HG02571 (cell line): ENCODE results near the gene CCDC88C.
"Not testable (repeated sequence)": the region's sequence is repeated elsewhere in the genome, so short reads cannot be mapped to it uniquely, and the experiment has no call there.

Source experiments
- ATAC-seq: cut with Tn5 transposase; IDR thresholded peaks from one replicate; pipeline ENCODE4 v1.9.1; 2021; ENCODE audit warnings: mild to moderate bottlenecking, moderate library complexity; ENCODE audit not compliant: unreplicated experiment

The CCDC88C gene

DNA sequence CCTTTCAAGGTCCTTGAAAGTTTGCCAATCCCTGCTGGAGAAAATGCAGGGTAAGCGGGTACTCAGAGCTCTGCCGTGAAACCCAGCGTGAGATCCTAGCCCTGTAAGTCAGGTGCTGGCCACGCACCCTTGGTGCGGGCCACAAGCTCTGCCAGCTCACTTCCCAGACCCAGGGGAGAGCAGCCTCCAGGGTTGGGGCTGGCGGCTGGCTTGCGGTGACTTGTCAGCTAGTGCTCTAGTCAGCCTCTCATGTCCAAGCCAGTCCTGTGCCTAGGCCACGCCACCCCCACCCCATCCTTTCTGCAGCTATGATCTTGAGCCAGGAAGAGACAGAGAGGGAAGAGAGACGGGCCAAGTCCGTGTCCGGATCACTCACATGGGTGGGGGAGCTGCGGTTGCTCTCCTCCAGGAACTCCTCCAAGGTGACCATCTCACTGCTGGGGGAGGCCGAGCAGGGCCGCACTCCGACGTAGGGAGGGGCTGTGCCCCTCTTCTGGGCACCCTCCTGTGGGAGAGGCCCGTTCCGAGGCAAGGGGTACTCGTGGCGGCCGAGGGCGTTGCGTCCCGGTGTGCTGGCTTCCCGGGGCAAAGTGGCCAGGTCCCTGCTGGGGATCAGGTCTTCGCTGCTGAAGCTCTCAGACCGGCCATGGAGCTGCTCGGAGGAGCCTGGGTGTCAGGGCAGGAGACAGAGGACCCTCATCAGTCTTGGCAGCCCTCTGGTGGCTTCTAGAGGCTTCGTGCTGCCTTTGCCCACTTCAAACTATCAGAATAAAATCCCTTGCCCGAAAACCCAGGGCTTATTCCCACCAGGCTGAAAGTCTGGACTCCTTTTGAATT, 139.9 kb downstream of the CCDC88C start:
- no peak for ATAC-seq

DNA sequence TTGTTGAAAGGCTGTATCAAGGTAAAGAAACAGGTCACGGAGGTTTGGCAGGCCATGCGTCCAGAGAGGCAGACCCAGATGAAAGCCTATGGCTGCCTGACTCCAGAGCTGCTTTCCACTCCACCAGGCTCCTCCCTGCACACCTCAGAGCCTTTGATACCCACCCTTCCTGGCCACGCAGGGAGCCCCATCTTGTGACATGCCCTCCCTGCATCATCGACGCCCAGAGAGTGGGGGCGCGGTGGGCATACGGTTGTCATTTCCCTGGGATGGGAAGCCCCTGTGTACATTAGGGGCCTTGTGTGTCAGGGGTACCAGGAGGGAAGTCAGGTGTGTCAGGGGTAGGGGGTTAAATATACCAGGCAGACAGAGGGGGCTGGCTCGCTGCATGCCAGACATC, 142.8 kb downstream of the CCDC88C start:
- no peak for ATAC-seq

DNA sequence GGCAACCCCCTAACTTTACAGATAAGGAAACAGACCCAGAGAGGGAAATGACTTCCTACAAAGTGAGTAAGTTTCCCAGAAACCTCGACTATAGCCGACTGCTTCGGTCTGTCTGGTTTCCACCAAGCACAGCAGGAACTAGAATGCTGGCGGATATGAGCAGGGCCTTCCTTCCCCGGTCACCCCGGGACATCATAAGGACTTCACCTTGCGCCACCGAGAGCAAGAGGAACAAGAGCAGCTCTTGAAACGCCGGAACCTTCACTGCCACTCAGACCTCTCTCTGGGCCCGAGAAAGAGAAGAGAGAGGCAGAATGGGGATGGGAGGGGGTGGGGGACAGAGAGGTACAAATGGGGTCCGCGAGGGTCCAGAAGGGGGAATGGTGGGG, 143.7 kb downstream of the CCDC88C start:
- ATAC-seq, result no peak

DNA sequence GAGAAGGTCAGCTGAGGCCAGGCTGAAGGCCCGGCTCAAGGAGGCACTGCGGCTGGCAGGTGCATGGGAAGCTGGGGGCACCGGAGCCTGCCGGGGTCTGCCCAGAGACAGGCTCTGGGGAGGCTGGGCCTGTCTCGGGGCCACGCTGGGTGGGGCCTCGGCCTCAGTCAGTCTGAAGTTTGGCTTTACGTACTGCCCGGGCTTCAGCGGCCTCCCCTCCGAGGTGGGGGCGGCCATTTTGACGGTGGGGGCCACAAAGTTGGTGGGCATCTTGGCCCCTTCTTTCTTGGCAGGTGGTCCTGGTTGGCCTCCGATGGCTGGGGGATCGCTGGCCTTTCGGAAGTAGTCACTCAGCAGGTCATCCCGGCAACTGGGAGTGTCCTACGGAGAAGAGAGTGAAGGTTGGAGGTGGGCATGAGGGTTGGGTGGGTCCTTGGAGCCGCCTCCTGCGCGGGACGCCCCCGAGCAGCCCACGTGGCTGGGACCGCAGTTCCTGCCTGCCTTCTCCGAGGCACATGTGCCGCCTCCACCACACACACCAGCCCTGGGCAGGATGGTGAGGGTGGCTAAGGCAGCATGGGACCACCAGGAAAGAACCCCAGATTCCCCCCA, 144.2 kb downstream of the CCDC88C start:
- ATAC-seq, result no peak

DNA sequence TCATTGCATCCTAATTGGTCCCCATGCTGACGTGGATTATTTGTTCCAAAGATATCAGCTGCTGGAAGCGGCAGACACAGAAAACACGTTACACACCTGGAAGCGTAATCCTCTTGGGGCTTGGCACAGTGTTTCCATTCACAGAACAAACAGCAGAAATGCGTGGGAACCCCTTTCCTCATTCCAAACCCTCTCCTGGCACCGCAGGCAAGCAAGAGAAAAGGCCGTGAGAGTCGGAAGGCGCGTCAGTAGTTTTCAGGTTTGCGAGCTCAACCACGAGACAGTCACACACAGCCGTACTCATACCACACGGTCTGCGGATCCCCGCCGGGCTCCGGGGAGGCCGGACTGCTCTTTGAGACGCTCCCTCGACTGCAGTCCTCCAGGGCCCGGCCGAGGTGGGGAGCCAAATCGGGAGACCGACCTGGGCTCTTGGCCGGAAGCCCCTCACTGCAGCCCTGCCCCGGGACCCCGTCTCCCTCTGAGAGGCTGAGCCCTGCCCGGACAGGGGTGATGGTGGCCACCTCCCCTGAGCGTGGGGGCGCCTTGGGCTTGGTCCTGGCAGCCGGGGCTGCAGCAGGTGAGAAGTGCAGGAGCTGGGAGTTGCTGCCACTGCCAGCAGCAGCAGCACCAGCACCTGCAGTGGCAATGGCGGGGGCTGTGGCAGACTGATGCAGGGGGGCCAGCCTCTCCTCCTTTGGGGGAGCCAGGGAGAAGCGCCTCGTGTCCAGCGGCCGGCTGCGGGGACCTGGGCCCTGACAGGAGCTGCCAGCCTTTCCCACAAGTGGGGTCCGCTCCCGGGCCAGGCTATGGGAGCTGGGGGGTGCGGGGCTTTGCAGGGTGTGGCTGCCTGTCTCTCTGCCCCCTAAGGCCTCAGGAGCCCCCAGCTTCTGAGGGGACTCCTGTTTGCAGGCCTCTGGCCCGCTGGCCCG, 145.0 kb downstream of the CCDC88C start:
- ATAC-seq, result no peak

DNA sequence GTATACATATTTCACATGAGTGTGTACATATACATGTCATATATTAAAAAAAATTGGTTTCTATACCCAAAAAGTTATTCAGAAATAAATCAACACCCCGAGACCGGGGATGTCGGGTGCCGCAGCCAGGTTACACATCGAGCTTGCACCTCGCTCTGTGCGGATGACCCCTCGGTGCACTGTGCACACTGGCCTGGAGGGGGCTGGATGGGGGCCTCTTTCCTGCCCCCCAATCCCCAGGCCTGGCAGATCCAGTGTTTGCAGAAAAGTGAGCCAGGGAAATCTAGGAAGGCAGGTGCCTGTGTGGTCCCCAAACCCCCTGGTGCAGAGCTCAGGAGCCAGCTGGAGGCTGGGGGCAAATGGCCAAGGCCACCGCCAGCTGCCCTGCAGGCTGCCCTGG, 146.0 kb downstream of the CCDC88C start:
- no peak for ATAC-seq

DNA sequence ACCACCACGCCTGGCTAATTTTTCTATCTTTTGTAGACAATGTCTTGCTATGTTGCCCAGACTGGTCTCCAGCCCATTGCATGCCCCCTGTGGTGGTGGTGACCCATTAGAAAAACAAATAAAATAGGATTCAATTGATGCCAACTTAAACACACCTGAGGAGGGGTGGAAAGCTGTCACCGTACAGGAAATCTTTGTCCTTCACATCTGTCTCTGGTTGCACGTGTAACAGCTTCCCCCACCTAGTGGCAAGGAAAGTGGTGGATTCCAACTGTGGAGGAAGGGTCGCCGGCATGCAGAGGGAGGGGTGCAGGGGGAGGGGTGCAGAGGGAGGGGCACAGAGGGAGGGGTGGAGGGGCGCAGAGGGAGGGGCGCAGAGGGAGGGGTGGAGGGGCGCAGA, 147.0 kb downstream of the CCDC88C start:
- no peak for ATAC-seq

DNA sequence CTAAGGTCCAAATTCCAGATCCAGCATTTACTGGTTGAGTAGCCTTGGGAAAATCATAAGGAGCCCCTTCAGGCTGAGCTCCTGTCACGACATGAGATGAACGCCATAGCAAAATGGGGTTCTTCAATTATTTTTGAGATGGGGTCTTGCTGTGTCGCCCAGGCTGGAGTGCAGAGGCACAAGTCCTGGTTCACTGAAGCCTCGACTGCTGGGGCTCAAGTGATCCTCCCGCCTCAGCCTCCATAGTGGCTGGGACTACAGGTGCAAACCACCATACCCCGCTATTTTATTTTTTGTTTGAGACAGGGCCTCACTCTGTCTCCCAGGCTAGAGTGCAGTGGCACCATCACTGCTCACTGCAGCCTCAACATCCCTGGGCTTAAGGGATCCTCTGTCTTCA, 147.4 kb downstream of the CCDC88C start:
- ATAC-seq, result no peak

DNA sequence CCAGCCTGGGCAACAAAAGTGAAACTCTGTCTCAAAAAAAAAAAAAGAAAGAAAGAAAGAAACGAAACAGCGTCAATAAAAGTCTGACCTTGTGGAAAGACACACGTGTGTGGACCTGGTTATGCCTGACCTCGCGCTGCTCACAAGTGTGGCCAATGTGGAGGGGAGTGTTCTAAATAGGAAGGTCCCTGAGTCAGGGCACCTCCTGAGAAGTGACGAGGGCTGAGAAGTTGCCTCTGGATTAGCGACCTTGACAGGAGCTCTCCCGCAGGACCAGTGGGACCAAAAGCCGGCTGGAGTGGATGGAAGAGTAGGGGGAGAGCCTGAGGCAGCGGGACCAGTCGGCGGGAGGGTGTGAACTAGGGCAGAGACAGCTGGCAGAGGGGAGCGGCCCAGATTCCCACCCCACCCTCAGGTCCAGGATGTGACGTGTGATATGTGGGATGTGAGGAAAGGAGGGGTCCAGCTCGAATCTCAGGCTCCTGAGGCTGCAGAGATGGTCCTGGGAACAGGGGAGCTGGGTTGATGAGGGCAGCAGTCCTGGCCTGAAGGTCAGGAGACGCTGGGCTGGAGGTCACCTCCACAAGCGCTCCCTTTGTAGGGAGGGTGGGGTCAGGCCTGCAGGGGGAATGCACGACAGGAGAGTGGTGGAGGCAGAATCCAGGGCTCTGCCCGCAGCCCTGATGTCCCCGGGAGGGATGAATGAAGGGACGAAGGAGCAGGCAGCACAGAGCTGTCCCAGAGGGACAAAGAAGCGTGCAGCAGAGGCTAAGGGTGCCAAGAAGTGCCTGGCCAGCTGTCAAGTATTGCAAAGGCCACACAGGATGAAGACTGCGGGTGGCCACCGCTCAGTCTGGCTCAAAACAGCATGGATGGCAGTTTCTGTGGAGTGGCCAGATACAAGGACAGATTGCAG, 148.3 kb downstream of the CCDC88C start:
- ATAC-seq, result no peak

DNA sequence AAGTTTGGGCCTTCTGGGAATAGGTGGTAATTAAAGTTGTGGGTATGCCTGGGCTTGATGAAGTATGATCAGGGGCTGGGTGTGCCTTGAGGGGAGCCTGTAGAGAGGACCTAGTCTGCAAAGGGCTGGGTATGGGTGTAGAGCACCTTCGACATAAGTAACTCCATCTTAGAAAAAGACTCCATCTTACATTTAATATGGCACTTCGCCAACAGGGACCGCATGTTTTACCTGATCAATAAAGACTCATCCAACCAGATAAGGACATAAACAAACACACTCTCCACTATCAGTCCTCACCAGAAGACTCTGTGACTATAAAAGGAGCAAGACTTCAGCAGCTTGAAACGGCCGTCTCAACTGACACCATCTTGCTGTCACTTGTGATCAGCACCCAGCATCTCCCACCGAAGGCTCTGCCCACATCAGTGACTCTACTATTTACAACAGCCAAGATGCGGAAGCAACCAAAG, 149.6 kb downstream of the CCDC88C start:
- ATAC-seq, result no peak

DNA sequence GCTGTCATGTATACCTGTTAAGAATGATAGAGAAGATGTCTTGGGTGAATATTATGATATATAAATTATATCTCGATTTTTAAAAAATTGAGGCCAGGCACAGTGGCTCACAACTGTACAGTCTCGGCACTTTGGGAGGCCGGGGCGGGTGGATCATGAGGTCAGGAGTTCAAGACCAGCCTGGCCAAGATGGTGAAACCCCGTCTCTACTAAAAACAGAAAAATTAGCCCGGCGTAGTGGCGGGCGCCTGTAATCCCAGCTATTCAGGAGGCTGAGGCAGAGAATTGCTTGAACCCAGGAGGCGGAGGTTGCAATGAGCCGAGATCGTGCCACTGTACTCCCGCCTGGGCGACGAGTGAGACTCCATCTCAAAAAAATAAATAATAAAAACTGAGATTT, 151.3 kb downstream of the CCDC88C start:
- not testable (repeated sequence) for ATAC-seq

DNA sequence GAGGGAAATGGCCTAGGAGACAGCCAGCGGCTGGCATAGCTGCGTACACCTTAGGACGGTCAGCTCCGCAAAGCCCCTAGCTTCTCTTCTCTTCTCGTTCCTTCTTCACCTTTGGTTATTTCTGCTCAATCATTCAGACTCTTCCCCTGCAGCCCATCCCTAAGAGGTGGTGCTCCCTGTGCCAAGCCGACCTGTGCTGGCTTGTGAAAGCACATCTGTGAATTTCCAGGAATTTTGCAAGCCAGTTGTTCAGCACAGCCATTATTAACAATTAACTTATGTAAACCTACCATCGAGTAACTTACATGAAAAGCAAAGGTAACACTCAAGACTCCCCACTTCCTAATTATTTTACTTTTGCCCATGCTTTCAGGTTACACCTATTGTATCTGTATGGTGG, 152.2 kb downstream of the CCDC88C start:
- no peak for ATAC-seq

DNA sequence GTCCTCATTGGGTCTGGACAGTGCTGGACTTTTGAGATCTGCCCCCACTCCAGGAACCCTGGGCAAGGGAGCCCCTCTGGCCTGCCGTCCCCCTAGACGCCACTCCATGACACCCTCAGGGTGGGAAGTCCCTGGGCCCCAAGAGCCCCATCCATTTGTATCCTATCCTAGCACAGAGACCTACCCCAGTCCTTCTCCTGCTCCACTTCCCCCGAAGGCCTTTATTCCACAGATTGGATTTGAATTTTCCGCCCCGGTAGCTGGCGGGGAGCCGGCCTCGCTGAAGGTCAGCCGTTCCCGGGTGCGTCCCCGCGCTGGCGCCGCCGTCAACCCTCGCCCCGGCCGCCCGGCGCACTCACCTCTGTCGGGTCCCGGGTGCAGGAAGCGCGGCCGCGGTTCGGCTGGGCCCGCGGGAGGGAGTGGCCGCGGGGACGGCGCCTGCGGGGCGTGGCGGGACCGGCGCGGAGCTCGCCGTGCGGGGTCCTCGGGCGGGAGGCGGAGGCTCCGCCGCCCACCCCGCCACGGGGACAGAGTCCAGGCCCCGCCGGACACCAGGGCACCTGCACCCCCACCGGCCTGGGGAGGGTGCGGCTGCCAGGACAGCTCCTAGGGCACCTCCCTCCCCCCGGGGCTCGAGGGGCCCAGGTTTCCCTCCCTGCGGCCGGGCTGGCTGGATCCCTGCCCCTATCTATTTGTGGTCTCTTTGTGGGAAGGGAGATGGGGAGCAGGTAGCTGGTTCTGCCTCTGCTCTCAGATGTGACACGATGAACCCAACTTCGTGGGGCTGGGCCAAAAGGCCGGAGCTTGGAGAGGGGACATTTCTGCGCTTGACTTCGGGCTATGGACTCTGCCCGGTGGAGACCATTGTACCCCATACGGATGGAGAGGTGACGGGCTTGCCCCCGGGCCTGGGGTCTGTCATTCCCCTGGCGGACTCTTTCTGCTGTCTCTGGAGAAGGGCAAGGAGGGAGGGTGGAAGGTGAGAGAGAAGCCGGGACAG, 153.2 kb downstream of the CCDC88C start:
- no peak for ATAC-seq

DNA sequence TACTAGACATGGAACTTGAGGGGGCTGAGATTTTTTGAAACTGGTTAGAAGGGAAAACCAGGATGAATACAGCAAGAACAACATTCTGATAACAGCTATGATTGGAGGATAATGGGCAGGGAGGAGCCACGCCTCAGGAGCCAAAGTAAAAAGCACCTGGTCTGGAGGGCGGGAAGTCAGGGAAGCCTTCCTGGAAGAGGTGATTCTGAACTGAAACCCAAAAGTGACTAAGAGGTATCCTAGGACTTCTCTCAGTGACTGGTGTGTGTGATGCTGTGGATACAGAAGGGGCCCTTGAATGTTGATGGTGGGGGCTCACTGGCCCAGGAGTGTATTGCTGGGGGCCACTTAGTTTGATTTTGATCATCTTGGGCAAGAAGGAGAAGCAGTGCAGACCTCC, 154.3 kb downstream of the CCDC88C start:
- ATAC-seq, result no peak

DNA sequence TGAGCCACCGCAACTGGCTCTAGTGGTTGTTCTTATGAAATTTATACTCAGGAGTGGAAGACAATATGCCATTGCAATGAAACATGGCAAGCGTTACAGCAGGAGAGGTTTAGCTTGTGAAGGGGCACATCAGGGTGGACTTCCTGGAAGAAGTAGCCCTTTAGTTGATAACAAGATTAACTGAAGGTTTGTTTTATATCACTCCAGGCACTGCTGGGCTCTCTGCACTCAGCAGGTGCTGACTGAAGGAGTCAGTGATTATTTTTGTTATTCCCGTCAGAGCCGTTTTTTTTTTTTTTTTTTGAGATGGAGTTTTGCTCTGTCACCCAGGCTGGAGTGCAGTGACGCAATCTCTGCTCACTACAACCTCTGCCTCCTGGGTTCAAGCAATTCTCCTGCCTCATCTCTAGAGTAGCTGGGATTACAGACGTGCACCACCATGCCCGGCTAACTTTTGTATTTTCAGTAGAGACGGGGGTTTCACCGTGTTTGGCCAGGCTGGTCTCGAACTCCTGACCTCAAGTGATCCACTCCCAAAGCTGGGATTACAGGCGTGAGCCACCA, 155.6 kb downstream of the CCDC88C start:
- no peak for ATAC-seq

DNA sequence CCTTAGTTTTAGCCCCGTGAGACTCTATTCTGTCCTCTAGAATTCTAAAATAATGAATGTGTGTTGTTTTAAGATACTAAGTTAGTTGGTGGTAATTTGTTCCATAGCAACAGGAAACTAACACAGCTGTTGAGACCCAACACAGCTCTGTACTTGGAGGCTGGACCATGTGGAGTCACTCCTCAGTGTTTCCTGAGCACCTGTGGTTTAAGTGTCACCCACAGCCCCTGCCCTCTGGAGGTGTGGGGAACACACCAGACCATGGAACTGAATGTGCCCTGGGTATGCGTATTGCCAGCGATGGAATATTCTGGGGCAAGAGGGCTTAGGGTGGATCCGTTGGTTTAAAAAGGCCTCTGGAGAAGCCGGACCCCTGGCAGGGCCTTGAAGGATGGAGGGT, 156.5 kb downstream of the CCDC88C start:
- ATAC-seq, result no peak

DNA sequence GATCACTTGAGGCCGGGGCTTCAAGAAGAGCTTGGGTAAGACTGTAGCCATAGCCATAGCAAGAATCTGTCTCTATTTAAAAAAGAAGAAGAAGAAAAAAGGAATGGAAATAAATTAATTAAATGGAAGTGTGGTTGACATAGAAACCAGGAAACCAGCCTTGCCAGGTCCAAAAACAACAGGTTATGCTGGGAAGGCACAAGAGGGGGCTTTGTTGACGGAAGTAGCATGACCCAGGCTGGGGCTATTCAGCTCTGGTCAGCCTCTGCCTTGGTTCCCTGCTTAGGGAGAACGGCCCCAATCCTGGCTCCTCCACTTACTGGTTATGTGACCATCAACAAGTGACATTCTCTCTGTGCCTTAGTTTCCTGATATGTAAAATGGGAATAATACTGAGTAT, 158.7 kb downstream of the CCDC88C start:
- ATAC-seq, result no peak

DNA sequence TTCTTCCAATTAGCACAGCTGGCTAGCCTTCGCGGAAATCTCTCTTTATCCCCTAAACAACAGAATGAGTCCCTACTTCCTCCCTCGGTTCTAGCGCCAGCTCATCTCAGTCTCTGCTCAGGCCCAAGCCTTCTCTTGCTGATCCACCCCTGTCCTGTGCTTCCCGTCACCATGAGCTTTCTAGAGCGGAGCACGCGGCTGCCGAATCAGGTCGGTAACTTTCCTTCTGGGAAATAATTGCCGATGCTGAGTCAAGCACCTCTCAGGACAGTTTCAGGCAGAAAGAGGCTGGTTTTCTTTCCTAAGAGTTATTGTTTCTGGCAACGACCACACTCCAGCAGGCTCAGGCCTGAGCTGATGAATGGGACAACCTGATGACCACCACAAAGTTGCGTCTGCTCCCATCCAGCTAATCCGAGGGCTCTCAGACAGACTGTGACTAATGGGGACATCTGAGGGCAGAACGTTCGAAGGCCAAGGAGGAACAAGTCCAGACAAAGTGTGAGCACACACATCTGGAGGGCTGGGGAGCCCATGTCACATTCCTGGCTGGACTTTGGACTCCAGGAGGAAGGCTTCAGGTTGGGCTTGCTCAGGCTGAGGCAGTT, 159.5 kb downstream of the CCDC88C start:
- ATAC-seq, result no peak
